Vagina (tissue), 2 donors: Measurements from ENCODE around the gene C5orf22.

Source experiments
- CTCF ChIP-seq, 3 experiments: fragments of 450-650 bp in 2 of 3; fragments of 200-600 bp in 1 of 3; sonication (generic) in 1 of 3; IDR thresholded peaks; one replicate each; pipeline ENCODE4 v1.5.1; 2017 to 2019; ENCODE audit warnings: antibody characterized with exemption in 3 of 3, mild to moderate bottlenecking in 2 of 3, moderate library complexity in 2 of 3
- POLR2AphosphoS5 ChIP-seq, 2 donors: sonication (generic); formaldehyde crosslinking; IDR thresholded peaks; one replicate each; pipeline ENCODE4 v1.9.0; 2017; ENCODE audit warnings: antibody characterized with exemption in 2 of 2, mild to moderate bottlenecking in 2 of 2, low read depth in 1 of 2; ENCODE audit not compliant: insufficient read depth in 1 of 2

- TF ChIP-seq CTCF (IDR thresholded peaks at IDR 0.05) (no peak), POLR2AphosphoS5 (IDR thresholded peaks at IDR 0.05; ENCODE audit: insufficient read depth in 1 of 2, low read depth in 1 of 2) (no peak)
Measured at GRCh38 chr5:31556461-31556860, 24.4 kb downstream of the C5orf22 start.
